EL (cell line): Measurements from ENCODE around the gene GPATCH8.
"Not testable (repeated sequence)": the region's sequence is repeated elsewhere in the genome, so short reads cannot be mapped to it uniquely, and the experiment has no call there.

ENCODE experiments used
- DNase-seq: peaks from one replicate; pipeline ENCODE4 v3.0.0-alpha.2; 2016

The GPATCH8 gene

DNA sequence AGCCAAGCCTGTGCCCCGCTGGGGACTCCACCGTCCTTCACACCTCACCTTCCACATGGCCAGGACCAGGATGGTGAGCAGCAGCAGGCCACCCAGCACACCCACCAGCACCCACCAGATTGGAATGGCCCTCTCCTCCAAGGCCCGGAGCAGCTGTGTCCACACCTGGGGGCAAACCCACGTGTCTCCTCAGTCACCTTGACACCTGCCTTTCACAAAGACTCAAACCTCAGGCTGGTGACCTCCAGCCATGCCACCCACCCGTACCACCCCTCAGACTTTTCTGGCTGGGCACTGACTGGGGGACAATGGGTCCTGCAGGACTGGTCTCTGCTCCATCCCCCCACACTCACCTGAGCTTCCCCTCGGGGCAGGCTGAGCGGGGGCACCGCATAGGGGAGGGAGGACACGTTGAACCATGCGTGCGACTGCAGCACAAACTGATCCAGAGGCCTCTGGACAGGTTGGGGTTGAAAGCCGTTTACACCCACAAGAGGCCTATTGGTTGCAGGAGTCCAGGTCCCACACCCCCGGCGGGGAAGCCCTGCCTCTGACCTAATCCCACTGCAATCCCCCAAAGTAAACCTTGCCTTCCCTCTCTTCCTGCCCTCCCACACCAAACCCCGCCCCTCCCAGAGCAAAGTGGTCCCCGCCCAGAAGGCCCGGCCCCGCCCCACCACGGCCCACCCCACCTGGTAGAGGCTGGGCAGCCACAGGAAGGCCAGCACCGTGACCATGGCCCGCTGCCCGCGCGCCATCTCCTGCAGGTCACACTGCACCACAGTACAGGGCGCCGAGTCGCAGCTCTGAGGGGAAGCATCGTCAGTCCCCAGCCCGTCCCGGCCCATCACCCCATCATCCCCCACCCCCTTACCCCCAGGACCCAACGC is 128.7 kb downstream of the GPATCH8 start:
- no peak for DNase-seq

DNA sequence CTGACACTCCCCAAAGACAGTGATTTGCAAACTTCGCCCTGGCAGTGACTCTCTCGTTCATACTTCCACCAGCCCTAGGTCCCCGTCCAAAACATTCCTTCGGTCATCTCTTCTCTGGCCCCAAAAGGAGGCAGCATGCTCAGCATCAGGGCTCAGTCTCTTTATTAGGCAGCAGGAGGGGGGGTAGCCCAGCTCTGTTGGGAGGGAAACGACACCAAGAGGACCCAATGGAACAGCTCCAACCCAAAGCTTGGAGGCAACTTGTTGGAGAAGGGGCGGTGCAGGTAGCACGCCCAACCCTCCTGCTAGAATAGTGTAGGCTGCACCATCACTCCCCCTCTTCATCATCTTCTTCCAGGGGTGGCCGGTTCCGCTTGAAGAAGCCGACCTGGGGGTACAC is 131.2 kb downstream of the GPATCH8 start:
- no peak for DNase-seq

DNA sequence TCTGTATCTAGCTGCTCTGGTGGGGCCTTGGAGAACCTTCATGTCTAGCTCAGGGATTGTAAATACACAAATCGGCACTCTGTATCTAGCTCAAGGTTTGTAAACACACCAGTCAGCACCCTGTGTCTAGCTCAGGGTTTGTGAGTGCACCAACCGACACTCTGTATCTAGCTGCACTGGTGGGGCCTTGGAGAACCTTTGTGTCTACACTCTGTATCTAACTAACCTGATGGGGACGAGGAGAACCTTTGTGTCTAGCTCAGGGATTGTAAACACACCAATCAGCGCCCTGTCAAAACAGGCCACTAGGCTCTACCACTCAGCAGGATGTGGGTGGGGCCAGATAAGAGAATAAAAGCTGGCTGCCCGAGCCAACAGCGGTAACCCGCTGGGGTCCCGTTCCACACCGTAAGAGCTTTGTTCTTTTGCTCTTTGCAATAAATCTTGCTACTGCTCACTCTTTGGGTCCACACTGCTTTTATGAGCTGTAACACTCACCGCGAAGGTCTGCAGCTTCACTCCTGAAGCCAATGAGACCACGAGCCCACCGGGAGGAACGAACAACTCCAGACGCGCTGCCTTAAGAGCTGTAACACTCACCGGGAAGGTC is 133.7 kb downstream of the GPATCH8 start:
- DNase-seq, result not testable (repeated sequence)

DNA sequence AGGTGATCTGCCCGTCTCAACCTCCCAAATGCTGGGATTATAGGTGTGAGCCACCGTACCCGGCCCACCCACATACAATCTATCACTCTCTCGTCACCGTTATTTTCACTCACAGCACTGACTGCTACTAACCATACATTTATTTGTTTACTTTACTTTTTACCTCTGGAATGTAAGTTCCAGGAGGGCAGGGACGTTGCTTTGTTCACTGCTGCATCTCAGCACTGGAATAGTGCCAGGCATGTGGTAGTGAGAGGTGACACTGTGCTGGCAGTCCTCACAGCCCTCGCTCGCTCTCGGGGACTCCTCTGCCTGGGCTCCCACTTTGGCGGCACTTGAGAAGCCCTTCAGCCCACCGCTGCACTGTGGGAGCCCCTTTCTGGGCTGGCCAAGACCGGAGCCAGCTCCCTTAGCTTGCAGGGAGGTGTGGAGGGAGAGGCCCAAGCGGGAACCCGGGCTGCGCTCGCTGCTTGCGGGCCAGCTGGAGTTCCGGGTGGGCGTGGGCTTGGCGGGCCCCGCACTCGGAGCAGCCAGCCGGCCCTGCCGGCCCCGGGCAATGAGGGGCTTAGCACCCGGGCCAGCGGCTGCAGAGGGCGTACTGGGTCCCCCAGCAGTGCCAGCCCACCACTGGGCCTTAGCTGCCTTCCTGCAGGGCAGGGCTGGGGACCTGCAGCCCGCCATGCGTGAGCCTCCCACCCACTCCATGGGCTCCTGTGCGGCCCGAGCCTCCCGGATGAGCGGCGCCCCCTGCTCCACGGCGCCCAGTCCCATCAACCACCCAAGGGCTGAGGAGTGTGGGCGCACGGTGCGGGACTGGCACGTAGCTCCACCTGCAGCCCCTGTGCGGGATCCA is 134.6 kb downstream of the GPATCH8 start:
- not testable (repeated sequence) for DNase-seq

DNA sequence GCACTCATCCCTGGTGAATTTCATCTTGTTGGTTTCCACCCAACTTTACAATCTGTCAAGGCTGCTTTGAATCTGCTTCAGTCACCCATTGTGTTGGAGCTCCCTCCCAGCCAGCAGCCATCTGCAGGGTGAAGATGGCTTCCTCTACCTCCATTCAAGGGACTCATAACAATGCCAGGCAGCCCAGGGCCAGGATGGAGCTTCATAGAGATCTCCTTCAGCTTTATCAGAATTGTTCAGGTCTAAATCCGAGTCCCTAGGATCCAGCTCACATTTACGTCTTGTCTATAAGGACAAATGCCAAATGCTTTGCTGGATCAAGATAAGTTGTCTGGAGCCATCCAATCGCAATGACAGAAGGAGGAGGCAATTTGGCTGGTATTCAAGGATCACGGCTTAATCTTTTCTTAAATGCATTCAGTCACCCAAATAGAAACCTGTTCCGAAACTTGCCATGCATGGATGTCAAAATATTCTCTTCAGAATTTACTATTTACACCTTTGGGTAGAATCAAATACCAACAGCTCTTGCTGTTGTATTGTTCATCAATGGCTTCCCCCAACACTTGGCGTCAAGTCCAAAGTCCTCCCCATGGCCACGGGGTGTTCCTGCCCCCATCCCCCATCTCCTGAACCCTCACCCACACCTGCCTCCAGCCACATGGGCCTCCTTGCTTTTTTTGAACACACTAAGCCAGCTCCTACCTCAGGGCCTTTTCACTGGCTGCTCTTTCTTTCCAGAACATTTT is 135.8 kb downstream of the GPATCH8 start:
- no peak for DNase-seq

DNA sequence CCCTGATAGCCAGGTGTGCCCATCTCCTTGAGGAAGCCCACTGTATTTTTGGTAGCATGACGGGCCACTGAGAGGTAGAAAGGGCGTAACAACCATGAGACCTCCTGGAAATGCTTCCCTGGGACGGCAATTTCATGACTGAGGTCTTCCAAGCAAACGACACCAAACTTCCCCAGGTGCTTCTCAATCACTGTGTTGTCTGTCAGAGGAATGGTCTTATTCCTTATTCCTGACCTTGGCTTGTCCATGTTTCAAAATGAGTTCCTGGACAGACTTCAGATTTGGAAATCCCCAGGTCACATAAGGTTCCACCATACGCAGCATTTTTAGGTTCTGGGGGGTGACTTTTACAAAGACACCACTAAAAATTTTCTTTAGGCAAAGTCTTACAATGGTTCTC is 138.2 kb downstream of the GPATCH8 start:
- not testable (repeated sequence) for DNase-seq

DNA sequence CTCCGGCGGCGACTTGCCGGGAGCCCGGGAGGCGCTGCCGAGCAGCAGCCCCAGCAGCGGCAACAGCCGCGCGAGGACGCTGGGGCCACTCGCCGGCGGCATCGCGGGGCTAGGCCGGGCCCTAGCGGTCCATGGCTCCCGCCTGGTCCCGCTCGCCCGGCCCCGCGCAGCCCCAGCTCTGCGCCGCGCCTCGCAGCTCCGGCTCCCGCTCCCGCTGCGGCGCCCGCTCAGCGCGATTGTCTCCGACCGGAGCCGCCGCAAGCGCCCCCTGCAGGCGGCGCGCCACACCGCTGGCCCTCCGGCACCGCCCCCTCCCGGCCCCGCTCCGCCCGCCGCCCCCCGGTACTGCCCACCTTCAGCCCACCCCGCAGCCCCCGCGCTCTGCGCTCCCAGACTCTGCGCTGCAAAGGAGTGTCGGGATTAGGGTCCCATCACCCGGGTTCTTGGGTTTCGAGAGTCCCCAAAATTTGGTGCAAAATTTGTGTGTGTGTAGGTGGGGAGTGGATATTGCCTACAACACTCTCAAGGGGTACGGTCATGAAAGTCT is 139.5 kb downstream of the GPATCH8 start, which contains the start of gene FAM171A2:
TSS of gene FAM171A2 (minus strand) at position 241 of the 547 bp plus-strand sequence. CDS start at position 102, 139 bp downstream.
- peak; percentile 58 for DNase-seq

DNA sequence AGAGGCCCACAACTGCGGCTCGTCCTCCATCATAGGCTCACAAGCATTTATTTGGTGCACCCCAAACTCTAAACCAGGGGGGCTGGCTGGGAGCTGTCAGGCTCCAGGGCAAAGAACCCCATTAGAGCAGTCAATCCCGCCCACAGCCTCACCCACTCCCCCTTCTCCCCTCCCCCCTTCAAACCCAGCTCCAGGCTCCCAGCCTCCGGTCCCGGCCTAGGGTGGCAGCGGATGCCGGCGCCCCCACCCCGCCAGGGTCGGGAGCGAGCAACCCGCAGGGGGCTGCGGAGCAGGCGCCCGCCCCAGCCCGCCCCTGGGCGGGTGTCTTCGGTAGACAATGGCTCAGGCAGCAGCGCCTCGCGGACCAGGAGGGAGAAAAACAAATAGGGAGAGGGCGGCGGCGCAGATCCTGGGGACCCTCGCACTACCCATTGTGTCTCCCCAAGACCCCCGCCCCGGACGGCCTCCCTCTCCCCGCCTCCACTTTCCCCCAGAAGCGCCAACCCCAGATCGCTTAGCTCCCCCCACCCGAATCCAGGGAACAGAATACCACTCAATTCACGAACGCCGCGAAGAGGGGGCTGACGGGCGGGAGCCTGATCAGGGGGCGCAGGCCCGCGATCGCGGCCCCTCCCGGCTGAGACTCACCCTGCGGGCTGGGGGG is 140.1 kb downstream of the GPATCH8 start:
- DNase-seq, result no peak

DNA sequence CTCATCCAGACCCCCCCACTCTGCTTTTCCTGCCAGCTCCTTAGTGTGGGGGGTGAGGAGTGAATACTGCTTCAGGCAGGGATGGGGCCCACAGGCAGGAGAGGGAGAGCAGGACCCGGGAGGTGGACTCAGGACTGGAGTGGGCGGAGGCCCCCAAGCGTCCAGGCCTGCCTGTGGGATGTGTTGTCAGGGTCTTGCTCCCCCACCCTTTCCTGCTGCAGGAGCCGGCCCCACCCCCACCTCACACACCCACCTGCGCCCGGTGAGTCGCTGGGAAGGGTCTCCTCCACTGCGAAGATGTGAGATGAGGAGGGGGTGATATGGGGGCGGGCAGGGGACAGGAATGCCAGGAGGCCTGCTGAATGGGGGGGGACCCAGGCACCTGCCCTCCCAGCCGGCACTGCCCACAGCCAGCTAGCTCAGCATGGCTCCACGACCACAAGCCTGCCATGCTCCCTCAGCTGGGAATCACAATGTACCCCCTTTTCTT is 140.7 kb downstream of the GPATCH8 start:
- no peak for DNase-seq

DNA sequence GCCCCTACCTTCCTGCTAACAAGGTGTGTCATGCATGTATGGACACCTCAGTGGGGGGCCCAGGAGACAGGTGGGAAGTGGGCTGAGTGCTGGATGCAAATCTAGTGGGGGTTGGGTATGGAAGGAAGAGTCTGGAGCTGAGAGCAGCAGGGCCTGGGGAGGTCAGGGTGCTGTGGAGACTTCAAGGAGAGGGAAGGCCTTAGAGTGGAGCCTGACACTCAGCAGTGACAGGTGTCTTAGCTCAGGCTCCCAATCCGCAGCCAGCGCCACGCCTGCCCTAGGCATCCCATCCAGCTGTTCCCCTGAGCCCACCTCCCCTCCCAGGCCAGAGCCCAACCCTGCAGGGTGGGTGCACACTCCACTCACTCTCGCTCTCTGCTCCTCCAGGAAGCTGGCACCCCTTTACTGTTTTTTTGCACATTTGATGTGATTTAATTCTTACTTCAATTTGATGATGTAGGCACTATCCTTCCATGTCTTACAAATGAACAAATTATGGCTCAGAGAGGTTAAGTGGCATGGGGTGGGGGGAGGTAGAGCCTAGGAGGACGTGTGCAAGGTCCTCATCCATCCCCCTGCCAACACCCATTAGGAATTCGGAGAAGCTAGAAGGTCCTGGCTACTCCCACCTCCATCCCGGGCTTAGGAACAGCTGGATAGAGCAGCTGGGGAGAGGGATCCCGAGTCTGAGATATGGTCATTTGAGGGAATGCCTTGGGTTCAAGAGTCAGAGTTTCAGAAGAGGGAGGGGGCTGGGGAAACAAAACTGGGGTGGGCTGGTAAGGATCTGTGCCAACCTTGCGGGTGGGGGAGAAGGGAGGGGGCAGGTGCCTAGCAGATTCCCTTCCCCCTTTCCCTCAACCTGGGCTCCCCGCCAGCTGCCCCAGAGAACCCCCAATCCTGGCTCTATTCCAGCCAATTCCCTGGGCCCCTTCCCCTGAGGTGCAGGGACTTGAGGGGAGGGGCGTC is 141.6 kb downstream of the GPATCH8 start:
- DNase-seq, result no peak

DNA sequence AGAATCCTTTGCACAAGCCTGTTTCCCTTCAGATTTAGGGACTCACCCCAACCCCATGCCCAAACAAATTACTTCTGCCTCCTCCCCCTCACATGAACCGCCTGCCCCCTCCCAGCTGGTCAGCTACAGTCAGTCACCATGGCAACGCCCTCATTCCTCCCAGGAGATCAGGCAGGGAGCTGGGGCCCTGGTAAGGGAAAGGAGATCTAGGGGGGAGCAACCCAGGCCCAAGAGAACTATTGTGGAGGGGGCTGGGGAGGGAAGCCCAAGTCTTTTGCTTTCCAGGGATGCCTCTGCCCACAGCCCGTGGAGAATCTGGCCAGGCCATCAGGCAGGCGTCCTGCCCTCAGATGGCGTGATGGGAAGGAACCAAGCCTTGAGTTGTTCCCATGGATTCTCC is 142.4 kb downstream of the GPATCH8 start:
- DNase-seq, result peak; percentile 25

DNA sequence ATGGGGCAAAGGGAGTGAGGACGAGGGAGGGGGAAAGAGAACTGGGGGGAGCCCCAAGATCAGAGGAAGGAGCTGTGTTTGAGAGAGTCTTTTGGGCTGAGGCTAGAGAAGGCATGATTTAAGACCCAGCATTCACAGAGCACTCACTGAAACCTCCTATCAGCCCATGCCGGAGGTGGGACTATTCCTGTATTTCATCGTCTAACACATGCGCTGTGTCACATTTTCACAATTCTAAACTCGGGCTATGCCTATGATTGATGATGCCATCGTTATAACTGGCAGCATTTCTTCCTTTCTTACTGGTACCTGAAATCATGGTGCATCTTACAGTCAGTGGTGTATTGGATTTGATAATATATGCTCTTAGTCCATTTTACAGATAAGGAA is 143.1 kb downstream of the GPATCH8 start:
- DNase-seq, result no peak

DNA sequence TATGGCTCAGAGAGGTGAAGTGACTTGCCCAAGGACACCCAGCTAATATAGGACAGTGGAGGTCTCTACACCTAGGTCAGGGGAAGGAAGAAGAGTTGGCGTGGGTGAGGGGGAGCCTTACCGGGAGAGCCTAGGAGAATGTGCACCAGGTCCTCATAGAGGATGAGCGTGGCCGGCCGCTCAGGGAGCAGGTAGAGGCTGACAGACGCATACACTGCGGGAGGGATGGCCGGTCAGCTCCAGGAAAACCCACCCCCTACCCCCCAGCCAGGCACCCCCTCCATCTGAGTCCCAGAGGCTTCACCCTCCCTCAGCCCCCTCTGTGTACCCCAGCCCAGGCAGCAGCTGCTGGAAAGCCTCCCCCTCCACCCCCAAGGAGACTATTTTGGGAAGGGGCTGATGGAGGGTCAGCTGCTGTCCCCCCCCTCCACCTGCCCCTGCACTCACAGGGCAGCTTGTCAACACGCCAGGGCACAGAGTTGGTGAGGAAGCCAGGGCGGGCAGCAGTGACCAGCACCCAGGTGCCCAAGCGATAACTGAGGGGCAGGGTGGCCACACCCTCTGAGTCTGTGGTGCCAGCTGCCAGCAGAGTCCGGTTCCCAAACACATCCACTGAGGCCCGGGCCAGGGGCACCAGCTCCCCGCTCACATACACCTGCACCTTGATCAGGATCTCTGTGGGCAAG is 143.6 kb downstream of the GPATCH8 start:
- DNase-seq, result no peak

DNA sequence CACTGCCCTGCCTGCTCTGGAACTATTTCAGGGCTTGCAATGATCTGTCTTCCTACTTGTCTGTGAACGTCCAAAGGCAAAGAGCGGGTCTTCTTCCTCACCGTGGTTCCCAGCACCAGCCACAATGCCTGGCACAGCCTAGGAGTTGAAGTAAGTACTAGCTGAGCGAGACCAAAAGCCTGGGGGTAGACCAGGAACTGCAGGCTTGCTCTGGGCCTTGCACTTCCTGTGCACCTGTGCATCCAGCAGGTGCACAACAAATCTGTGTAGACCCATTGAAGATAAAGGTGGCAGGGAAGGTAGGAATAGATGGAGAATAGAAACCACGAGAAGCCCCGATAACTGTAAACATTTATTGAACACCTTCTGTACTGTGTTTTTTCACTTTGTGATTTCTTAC is 144.2 kb downstream of the GPATCH8 start:
- no peak for DNase-seq

DNA sequence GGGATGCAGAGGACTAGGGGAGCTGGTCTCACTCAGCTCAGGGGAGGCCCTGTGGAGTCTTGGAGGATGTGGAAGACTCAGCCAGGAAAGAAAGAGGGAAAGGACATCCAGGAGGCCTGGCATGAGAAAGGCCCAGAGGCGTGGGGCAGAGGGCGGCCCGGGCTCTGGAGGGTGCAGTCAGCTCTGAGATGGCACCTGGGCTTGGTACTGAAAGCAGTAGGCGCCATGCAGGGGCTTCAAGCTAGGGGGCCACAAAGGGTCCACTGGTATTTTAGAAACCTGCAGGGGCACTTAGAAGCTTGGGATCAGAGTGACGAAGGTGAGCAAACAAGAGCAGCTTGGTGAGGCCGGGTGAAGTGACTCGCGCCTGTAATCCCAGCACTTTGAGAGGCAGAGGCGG is 145.1 kb downstream of the GPATCH8 start:
- DNase-seq, result no peak

DNA sequence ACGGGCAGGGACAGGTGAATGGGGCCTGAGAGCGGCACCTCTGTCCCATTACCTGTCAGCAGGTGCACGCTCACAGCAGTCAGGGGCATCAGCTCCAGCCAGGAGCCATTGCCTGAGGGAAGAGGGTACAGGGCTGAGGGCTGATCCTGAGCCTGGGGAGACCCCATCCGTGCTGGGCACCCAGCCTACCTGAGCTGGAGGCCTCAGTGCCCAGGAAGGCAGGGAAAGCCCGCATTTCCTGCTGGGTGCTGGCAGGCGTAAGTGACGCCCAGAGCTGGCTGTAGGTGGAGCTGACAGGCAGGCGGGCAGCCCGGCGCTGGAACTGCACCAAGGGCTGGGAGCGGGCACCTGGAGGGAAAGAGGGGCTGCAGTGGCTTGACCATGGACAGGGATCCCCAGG is 147.0 kb downstream of the GPATCH8 start:
- DNase-seq, result no peak

DNA sequence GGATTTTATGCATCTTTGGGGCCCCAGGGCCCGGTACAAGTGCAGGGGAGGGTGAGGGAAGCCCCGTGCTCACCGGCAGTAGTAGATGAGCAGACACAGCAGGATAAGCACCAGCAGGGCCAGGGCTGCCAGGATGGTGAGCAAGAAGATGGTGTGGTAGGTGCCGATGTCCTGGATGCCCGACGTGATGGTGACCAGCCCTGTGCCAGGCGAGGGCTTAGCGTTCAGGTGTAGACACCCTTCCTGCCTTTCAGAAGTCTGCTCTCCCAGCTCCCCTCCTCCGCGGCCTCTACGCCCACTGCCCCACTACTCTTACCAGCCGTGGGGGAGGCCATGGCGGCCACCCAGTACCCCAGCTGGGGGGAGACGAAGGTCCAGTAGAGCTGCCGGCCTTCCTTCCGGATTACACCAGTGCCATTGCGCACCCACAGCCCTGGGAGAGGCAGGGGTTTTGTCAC is 147.5 kb downstream of the GPATCH8 start:
- no peak for DNase-seq

DNA sequence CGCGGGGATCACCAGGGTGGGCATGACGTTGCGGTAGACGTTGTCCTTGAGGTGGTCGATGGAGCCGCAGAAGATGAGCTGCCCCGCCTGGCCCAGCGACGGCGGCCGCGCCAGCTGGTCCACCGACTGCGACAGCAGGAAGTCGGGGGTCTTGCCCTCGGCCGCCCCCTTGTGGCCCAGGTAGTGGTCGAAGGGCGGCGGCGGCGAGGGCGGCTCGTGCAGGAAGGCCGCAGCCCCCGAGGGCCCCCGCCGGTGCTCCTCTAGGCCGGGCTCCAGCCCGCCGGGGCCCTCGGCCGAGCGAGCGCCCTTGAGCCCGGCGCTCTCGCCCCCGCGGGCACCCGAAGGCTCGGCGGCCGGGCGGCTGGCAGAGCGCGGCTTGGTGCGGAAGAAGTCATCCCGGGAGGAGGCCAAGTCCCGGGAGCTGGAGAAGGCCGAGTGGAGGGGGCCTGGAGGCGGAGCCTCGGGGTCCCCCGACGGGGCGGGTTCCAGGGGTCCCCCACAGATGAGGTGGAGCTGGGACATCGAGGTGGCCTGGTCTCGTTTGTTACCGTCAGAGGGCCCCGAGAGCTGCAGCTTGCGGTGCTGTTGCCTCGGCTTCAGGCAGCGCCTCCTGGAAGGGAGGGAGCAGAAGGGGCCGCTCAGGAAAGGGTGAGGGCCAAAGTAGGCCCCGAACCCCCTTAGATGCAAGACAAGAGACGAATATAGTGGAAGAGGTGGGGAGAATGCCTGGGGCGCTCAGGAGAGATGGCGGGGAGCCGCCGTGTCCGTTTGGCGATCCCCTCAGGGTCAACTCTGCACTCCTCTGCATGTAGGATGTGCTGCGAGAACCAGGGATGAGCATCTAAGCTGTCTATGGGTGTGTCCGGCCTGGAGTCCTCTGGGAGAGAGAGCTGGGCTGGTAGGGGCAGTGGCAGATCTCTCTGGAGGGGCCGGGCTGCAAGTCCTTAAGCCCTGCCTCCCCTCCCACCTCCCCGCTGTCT is 148.3 kb downstream of the GPATCH8 start:
- no peak for DNase-seq
